Heart left ventricle (tissue), 13 donors: Measurements from ENCODE around the gene ZDHHC24.

ENCODE experiments used
- CTCF ChIP-seq, 12 donors: fragments of 200-600 bp; sonication (generic) in 4 of 12; IDR thresholded peaks; one replicate each; pipeline versions ENCODE4 v1.5.0 to v1.8.0; 2018 to 2022; ENCODE audit warnings: antibody characterized with exemption in 12 of 12, mild to moderate bottlenecking in 5 of 12
- POLR2A ChIP-seq, 2 donors: fragments of 450-650 bp; IDR thresholded peaks; one replicate each; pipeline ENCODE4 v1.6.1; 2017; ENCODE audit warnings: antibody characterized with exemption in 2 of 2, mild to moderate bottlenecking in 2 of 2, moderate library complexity in 2 of 2
- donor health status: ischemic (EF 13 %, LVEDD 7.1; RV severe dilation, severe dysfunction).
- donor health status: DM: no; HTN: yes; CAD: no.
- donor health status: DM: no; HTN: no; CAD: no.
- donor health status: ischemic (EF 25% LVEDD 6.9; RV normal size, moderate dysfunction).
- donor health status: ischemic (EF 25% LVEDD 5.7; RV mildly dilated, moderate dysfunction).
- donor health status: ischemic (EF 35%, LVEDD 5.7; RV mildly dilated, moderate dysfunction).
- donor health status: nonischemic (EF 11% LVEDD 7.7; RV severe dilation, severe dysfunction).
- donor health status: DM: yes; HTN: yes; CAD: no.
- donor health status: PGD.
- donor health status: ischemic (EF 29% LVEDD 5.4; RV normal size, mild dysfunction).
- donor health status: nonischemic (EF 23%, LVEDD 6.1; RV moderate dilation, normal function).

- TF ChIP-seq CTCF (IDR thresholded peaks at IDR 0.05) = no peak
- no peak for TF ChIP-seq POLR2A (IDR thresholded peaks at IDR 0.05)
Measured at GRCh38 chr11:66548041-66548440, 2.2 kb upstream of the ZDHHC24 start.
